ENCODE measurements around the gene KMO. TPM values are rescaled to one million over a fixed set of nuclear protein-coding genes. Genes with fewer than 3 reads are reported as not detected.

Gene KMO
- total and polyA plus RNA-seq, 4 donors, result 1.3 to 4.8 (median 2.3) TPM

GRCh38 chr1:241582921-241583321 lies 50.7 kb downstream of the KMO start:
- DNase-seq, result no peak
- no peaks in the 10 kb centered on the region for H3K4me1 ChIP-seq (ENCODE audit: control insufficient read depth in 1 of 2, insufficient read depth in 2 of 2, low read length in 2 of 2)
- no peak overlapping the region for H3K27ac ChIP-seq (ENCODE audit: low read depth in 1 of 2, low read length in 2 of 2)
- 90% methylated on average over 1 of the region's 1 CpG for WGBS, 2 donors
- no peak for ATAC-seq (ENCODE audit: low FRiP score)
- H3K36me3 ChIP-seq (ENCODE audit: control insufficient read depth in 1 of 2, insufficient read depth in 2 of 2, low read length in 1 of 2), result no peaks in the 10 kb centered on the region
- no peak overlapping the region for H3K4me3 ChIP-seq (ENCODE audit: low read length in 2 of 2)
- peaks cover 0 to 1% of the 10 kb centered on the region in 2 donors for H3K27me3 ChIP-seq (ENCODE audit: control insufficient read depth in 1 of 2, insufficient read depth in 2 of 2, low read length in 1 of 2)
- peaks cover 8% of the 10 kb centered on the region for H3K9me3 ChIP-seq (ENCODE audit: control insufficient read depth, low read length)
- intact Hi-C loops (cut with DNase I), result loop anchor here in 1 of 2 donors (10.0 kb wide), 1 partner anchor 812 kb away; no protein-coding TSS in a partner anchor

- H3K27me3 ChIP-seq (ENCODE audit: control insufficient read depth in 1 of 2, insufficient read depth in 2 of 2, low read length in 1 of 2), result peaks cover 0 to 1% of the 10 kb centered on the region in 2 donors
- no peaks in the 10 kb centered on the region for H3K4me1 ChIP-seq (ENCODE audit: control insufficient read depth in 1 of 2, insufficient read depth in 2 of 2, low read length in 2 of 2)
- intact Hi-C loops (cut with DNase I), result loop anchor here in 1 of 2 donors (10.0 kb wide), 1 partner anchor 808 kb away; no protein-coding TSS in a partner anchor
- WGBS, 2 donors, result 82 to 83% methylated on average over 14 of the region's 14 CpGs
- H3K4me3 ChIP-seq (ENCODE audit: low read length in 2 of 2), result no peak overlapping the region
- peaks cover 4% of the 10 kb centered on the region for H3K9me3 ChIP-seq (ENCODE audit: control insufficient read depth, low read length)
- no peak overlapping the region for H3K27ac ChIP-seq (ENCODE audit: low read depth in 1 of 2, low read length in 2 of 2)
- H3K36me3 ChIP-seq (ENCODE audit: control insufficient read depth in 1 of 2, insufficient read depth in 2 of 2, low read length in 1 of 2), result no peaks in the 10 kb centered on the region
- ATAC-seq (ENCODE audit: low FRiP score) (no peak), DNase-seq (no peak)
Measured at GRCh38 chr1:241586905-241587512, 54.8 kb downstream of the KMO start.

- DNase-seq (no peak), ATAC-seq (ENCODE audit: low FRiP score) (no peak)
- no peaks in the 10 kb centered on the region for H3K27me3 ChIP-seq (ENCODE audit: control insufficient read depth in 1 of 2, insufficient read depth in 2 of 2, low read length in 1 of 2)
- H3K27ac ChIP-seq (ENCODE audit: low read depth in 1 of 2, low read length in 2 of 2), result no peak overlapping the region
- H3K4me3 ChIP-seq (ENCODE audit: low read length in 2 of 2), result no peak overlapping the region
- no peaks in the 10 kb centered on the region for H3K9me3 ChIP-seq (ENCODE audit: control insufficient read depth, low read length)
- 88 to 89% methylated on average over 7 of the region's 7 CpGs for WGBS, 2 donors
- intact Hi-C loops (cut with DNase I), result loop anchor here in 1 of 2 donors (10.0 kb wide), 1 partner anchor 805 kb away; no protein-coding TSS in a partner anchor
- H3K4me1 ChIP-seq (ENCODE audit: control insufficient read depth in 1 of 2, insufficient read depth in 2 of 2, low read length in 2 of 2), result no peaks in the 10 kb centered on the region
- H3K36me3 ChIP-seq (ENCODE audit: control insufficient read depth in 1 of 2, insufficient read depth in 2 of 2, low read length in 1 of 2), result no peaks in the 10 kb centered on the region
Measured at GRCh38 chr1:241589521-241589920, 57.3 kb downstream of the KMO start.

- Histone ChIP-seq H3K4me3 (ENCODE audit: low read length in 2 of 2) (no peak overlapping the region), H3K36me3 (ENCODE audit: control insufficient read depth in 1 of 2, insufficient read depth in 2 of 2, low read length in 1 of 2) (no peaks in the 10 kb centered on the region), H3K27ac (ENCODE audit: low read depth in 1 of 2, low read length in 2 of 2) (no peak overlapping the region), H3K4me1 (ENCODE audit: control insufficient read depth in 1 of 2, insufficient read depth in 2 of 2, low read length in 2 of 2) (no peaks in the 10 kb centered on the region), H3K27me3 (ENCODE audit: control insufficient read depth in 1 of 2, insufficient read depth in 2 of 2, low read length in 1 of 2) (no peaks in the 10 kb centered on the region), H3K9me3 (ENCODE audit: control insufficient read depth, low read length) (no peaks in the 10 kb centered on the region)
- DNase-seq, result no peak
- intact Hi-C loops (cut with DNase I), result no loop called here
- 68 to 71% methylated on average over 4 of the region's 4 CpGs for WGBS, 2 donors
- ATAC-seq (ENCODE audit: low FRiP score), result no peak
Measured at GRCh38 chr1:241590719-241591118, 58.5 kb downstream of the KMO start.

GRCh38 chr1:241591317-241591716 lies 59.1 kb downstream of the KMO start:
- ATAC-seq (ENCODE audit: low FRiP score), result no peak
- no peaks in the 10 kb centered on the region for H3K4me1 ChIP-seq (ENCODE audit: control insufficient read depth in 1 of 2, insufficient read depth in 2 of 2, low read length in 2 of 2)
- H3K4me3 ChIP-seq (ENCODE audit: low read length in 2 of 2), result no peak overlapping the region
- H3K9me3 ChIP-seq (ENCODE audit: control insufficient read depth, low read length), result no peaks in the 10 kb centered on the region
- no peaks in the 10 kb centered on the region for H3K36me3 ChIP-seq (ENCODE audit: control insufficient read depth in 1 of 2, insufficient read depth in 2 of 2, low read length in 1 of 2)
- no peak overlapping the region for H3K27ac ChIP-seq (ENCODE audit: low read depth in 1 of 2, low read length in 2 of 2)
- no peaks in the 10 kb centered on the region for H3K27me3 ChIP-seq (ENCODE audit: control insufficient read depth in 1 of 2, insufficient read depth in 2 of 2, low read length in 1 of 2)
- intact Hi-C loops (cut with DNase I), result no loop called here
- DNase-seq, result no peak

- intact Hi-C loops (cut with DNase I), result no loop called here
- no peaks in the 10 kb centered on the region for H3K36me3 ChIP-seq (ENCODE audit: control insufficient read depth in 1 of 2, insufficient read depth in 2 of 2, low read length in 1 of 2)
- no peak for ATAC-seq (ENCODE audit: low FRiP score)
Measured at GRCh38 chr1:241591736-241592135, 59.6 kb downstream of the KMO start.

GRCh38 chr1:241592273-241592958 lies 60.2 kb downstream of the KMO start:
- Histone ChIP-seq H3K27me3 (ENCODE audit: control insufficient read depth in 1 of 2, insufficient read depth in 2 of 2, low read length in 1 of 2) (no peaks in the 10 kb centered on the region), H3K4me3 (ENCODE audit: low read length in 2 of 2) (no peak overlapping the region), H3K9me3 (ENCODE audit: control insufficient read depth, low read length) (no peaks in the 10 kb centered on the region), H3K4me1 (ENCODE audit: control insufficient read depth in 1 of 2, insufficient read depth in 2 of 2, low read length in 2 of 2) (no peaks in the 10 kb centered on the region), H3K36me3 (ENCODE audit: control insufficient read depth in 1 of 2, insufficient read depth in 2 of 2, low read length in 1 of 2) (no peaks in the 10 kb centered on the region), H3K27ac (ENCODE audit: low read depth in 1 of 2, low read length in 2 of 2) (no peak overlapping the region)
- DNase-seq (no peak), ATAC-seq (ENCODE audit: low FRiP score) (no peak)
- intact Hi-C loops (cut with DNase I), result no loop called here
- 85 to 96% methylated on average over 3 of the region's 3 CpGs for WGBS, 2 donors

More at GRCh38 chr1:241591736-241592135, 59.6 kb downstream of the KMO start:
- 75 to 86% methylated on average over 5 of the region's 5 CpGs for WGBS, 2 donors
- Histone ChIP-seq H3K9me3 (ENCODE audit: control insufficient read depth, low read length) (no peaks in the 10 kb centered on the region), H3K4me1 (ENCODE audit: control insufficient read depth in 1 of 2, insufficient read depth in 2 of 2, low read length in 2 of 2) (no peaks in the 10 kb centered on the region), H3K27me3 (ENCODE audit: control insufficient read depth in 1 of 2, insufficient read depth in 2 of 2, low read length in 1 of 2) (no peaks in the 10 kb centered on the region), H3K27ac (ENCODE audit: low read depth in 1 of 2, low read length in 2 of 2) (no peak overlapping the region), H3K4me3 (ENCODE audit: low read length in 2 of 2) (no peak overlapping the region)
- DNase-seq, result no peak

- Histone ChIP-seq H3K36me3 (ENCODE audit: control insufficient read depth in 1 of 2, insufficient read depth in 2 of 2, low read length in 1 of 2) (no peaks in the 10 kb centered on the region), H3K9me3 (ENCODE audit: control insufficient read depth, low read length) (no peaks in the 10 kb centered on the region), H3K4me1 (ENCODE audit: control insufficient read depth in 1 of 2, insufficient read depth in 2 of 2, low read length in 2 of 2) (no peaks in the 10 kb centered on the region), H3K27me3 (ENCODE audit: control insufficient read depth in 1 of 2, insufficient read depth in 2 of 2, low read length in 1 of 2) (no peaks in the 10 kb centered on the region), H3K27ac (ENCODE audit: low read depth in 1 of 2, low read length in 2 of 2) (no peak overlapping the region), H3K4me3 (ENCODE audit: low read length in 2 of 2) (no peak overlapping the region)
- intact Hi-C loops (cut with DNase I), result no loop called here
- ATAC-seq (ENCODE audit: low FRiP score) (no peak), DNase-seq (no peak)
- 93 to 100% methylated on average over 1 of the region's 1 CpG for WGBS, 2 donors
Measured at GRCh38 chr1:241593186-241593585, 61.0 kb downstream of the KMO start.

GRCh38 chr1:241596633-241597032 lies 64.5 kb downstream of the KMO start:
- Histone ChIP-seq H3K27ac (ENCODE audit: low read depth in 1 of 2, low read length in 2 of 2) (no peak overlapping the region), H3K4me1 (ENCODE audit: control insufficient read depth in 1 of 2, insufficient read depth in 2 of 2, low read length in 2 of 2) (no peaks in the 10 kb centered on the region), H3K27me3 (ENCODE audit: control insufficient read depth in 1 of 2, insufficient read depth in 2 of 2, low read length in 1 of 2) (no peaks in the 10 kb centered on the region), H3K36me3 (ENCODE audit: control insufficient read depth in 1 of 2, insufficient read depth in 2 of 2, low read length in 1 of 2) (no peaks in the 10 kb centered on the region), H3K4me3 (ENCODE audit: low read length in 2 of 2) (no peak overlapping the region), H3K9me3 (ENCODE audit: control insufficient read depth, low read length) (no peaks in the 10 kb centered on the region)
- no peak for ATAC-seq (ENCODE audit: low FRiP score)
- 87 to 92% methylated on average over 6 of the region's 6 CpGs for WGBS, 2 donors
- intact Hi-C loops (cut with DNase I), result no loop called here
- DNase-seq, result no peak
